Ovary (tissue), 3 donors: ENCODE measurements around the gene NDUFS6.

Experiments
- CTCF ChIP-seq, 3 donors: fragments of 450-650 bp in 2 of 3; fragments of 200-600 bp in 1 of 3; IDR thresholded peaks; one replicate each; pipeline versions ENCODE4 v1.5.1 to v1.8.0; 2016 to 2022; ENCODE audit warnings: antibody characterized with exemption in 3 of 3, mild to moderate bottlenecking in 1 of 3
- EP300 ChIP-seq: sonication (generic); formaldehyde crosslinking; IDR thresholded peaks from one replicate; pipeline ENCODE4 v1.6.1; 2017; ENCODE audit warnings: antibody characterized with exemption
- POLR2A ChIP-seq: fragments of 450-650 bp; IDR thresholded peaks from one replicate; pipeline ENCODE4 v1.6.1; 2017; ENCODE audit warnings: antibody characterized with exemption, mild to moderate bottlenecking, moderate library complexity
- donor health status: DM: no; HTN: no; CAD: no.

GRCh38 chr5:1792842-1793266, 8.4 kb upstream of the NDUFS6 start:
- TF ChIP-seq CTCF (IDR thresholded peaks at IDR 0.05), result no peak
- TF ChIP-seq POLR2A, result no peak
- no peak for TF ChIP-seq EP300
